Heart left ventricle (tissue), 16 donors: ENCODE data around the gene NDUFA8. TPM values are rescaled to one million over a fixed set of nuclear protein-coding genes. Genes with fewer than 3 reads are reported as not detected.

Experiments
- ATAC-seq, 4 donors: fragments of 200-7000 bp; cut with Tn5 transposase; one replicate each; pipeline ENCODE4 v1.9.1; 2020 to 2022; ENCODE audit warnings: moderate library complexity in 4 of 4, mild to moderate bottlenecking in 3 of 4, moderate number of reproducible peaks in 1 of 4
- DNase-seq, 5 donors: peaks; one replicate each; pipeline ENCODE4 v3.0.0-alpha.2; 2020
- H3K27ac ChIP-seq, 12 donors: fragments of 200-600 bp; sonication (generic) in 4 of 12; one replicate each; pipeline versions ENCODE4 v1.5.0 to v1.8.0; 2016 to 2022; ENCODE audit warnings: mild to moderate bottlenecking in 2 of 12
- H3K27me3 ChIP-seq, 9 donors: fragments of 200-600 bp; sonication (generic) in 2 of 9; one replicate each; pipeline versions ENCODE4 v1.5.1 to v1.8.0; 2016 to 2022; ENCODE audit warnings: mild to moderate bottlenecking in 3 of 9
- H3K36me3 ChIP-seq, 9 donors: fragments of 200-600 bp; sonication (generic) in 2 of 9; one replicate each; pipeline versions ENCODE4 v1.5.0 to v1.8.0; 2018 to 2022; ENCODE audit warnings: mild to moderate bottlenecking in 2 of 9
- H3K4me1 ChIP-seq, 12 donors: fragments of 200-600 bp; sonication (generic) in 4 of 12; one replicate each; pipeline versions ENCODE4 v1.5.0 to v1.8.0; 2016 to 2022; ENCODE audit warnings: mild to moderate bottlenecking in 3 of 12
- H3K4me3 ChIP-seq, 12 donors: fragments of 200-600 bp; sonication (generic) in 4 of 12; one replicate each; pipeline versions ENCODE4 v1.5.0 to v1.8.0; 2017 to 2022; ENCODE audit warnings: mild to moderate bottlenecking in 9 of 12, moderate library complexity in 4 of 12
- H3K9me3 ChIP-seq, 12 donors: fragments of 200-600 bp; sonication (generic) in 4 of 12; one replicate each; pipeline versions ENCODE4 v1.5.0 to v1.8.0; 2016 to 2022; ENCODE audit warnings: mild to moderate bottlenecking in 1 of 12
- POLR2A ChIP-seq, 2 donors: fragments of 450-650 bp; IDR thresholded peaks; one replicate each; pipeline ENCODE4 v1.6.1; 2017; ENCODE audit warnings: antibody characterized with exemption in 2 of 2, mild to moderate bottlenecking in 2 of 2, moderate library complexity in 2 of 2
- WGBS, 4 donors: extraction: QIAGEN DNeasy Blood & Tissue Kit in 2 of 4; methylation state at CpG; one replicate each; pipeline versions ENCODE4 v1.1.5 to v1.1.7; 2013 to 2018; 5-methylcytosine and 5-hydroxymethylcytosine counted together
- intact Hi-C, 10 donors: fragments of 100-400 bp; cut with DNase I; formaldehyde crosslinking; loops; one replicate each; pipeline versions ENCODE4 v1.11.1 to v1.14.2; 2022
- polyA plus RNA-seq, 2 donors: library from polyadenylated mRNA; stranded (reverse); fragments of 200-250 nt; gene quantifications; one replicate each; pipeline ENCODE4 v1.2.3, GENCODE V29; 2013
- total RNA-seq, 9 donors: library from RNA; depleted of rRNA in 2 of 9; stranded (reverse); fragments of >200 nt in 2 of 9; fragmentation: NEBNext Ultra II Directional in 3 of 9; extraction: Animal tissue kit (Norgen Biotek cat#: 25700) in 3 of 9; gene quantifications; one replicate each; pipeline versions ENCODE4 v1.1.0 to v1.2.4, GENCODE V29; 2016 to 2023
- TF ChIP-seq, protein P1 (sequence below), 12 donors: fragments of 200-600 bp; sonication (generic) in 4 of 12; IDR thresholded peaks; one replicate each; pipeline versions ENCODE4 v1.5.0 to v1.8.0; 2018 to 2022; ENCODE audit warnings: antibody characterized with exemption in 12 of 12, mild to moderate bottlenecking in 5 of 12
- donor health status: ischemic (EF 13 %, LVEDD 7.1; RV severe dilation, severe dysfunction).
- donor health status: healthy with polysubstance abuse.
- donor health status: DM: no; HTN: yes; CAD: no.
- donor health status: DM: no; HTN: no; CAD: no.
- donor health status: ischemic (EF 25% LVEDD 6.9; RV normal size, moderate dysfunction).
- donor health status: ischemic (EF 25% LVEDD 5.7; RV mildly dilated, moderate dysfunction).
- donor health status: healthy.
- donor health status: DM: yes; HTN: yes; CAD: no.
- donor health status: ischemic (EF 35%, LVEDD 5.7; RV mildly dilated, moderate dysfunction).
- donor health status: nonischemic (EF 11% LVEDD 7.7; RV severe dilation, severe dysfunction).
- donor health status: DM: yes; HTN: yes; CAD: no.
- donor health status: PGD.
- donor health status: ischemic (EF 29% LVEDD 5.4; RV normal size, mild dysfunction).
- donor health status: nonischemic (EF 23%, LVEDD 6.1; RV moderate dilation, normal function).

Gene NDUFA8
- total and polyA plus RNA-seq, 11 donors: 183 to 919 (median 261) TPM

DNA sequence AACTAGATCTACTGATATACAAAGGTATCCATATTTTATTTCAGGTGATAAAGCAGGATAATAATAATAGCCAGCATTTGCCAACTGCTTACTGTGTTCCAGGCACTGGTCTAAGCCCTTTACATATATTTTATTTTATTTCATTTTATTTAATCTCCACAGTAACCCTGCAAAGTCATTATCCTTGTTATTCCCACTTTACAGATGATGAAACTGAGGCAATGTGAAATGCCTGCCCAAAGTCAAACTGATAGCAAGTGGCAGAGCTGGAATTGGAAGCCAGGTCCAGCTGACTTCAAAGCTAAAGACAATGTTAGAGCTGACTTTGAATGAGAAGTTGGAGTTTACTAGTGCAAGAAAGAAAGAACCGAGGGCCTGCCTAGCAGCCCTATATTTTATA is 25.0 kb upstream of the NDUFA8 start:
- 76 to 93% (median 87%) methylated on average over 1 of the region's 1 CpG for WGBS, 4 donors
- H3K4me1 ChIP-seq: no peaks in the 10 kb centered on the region
- TF ChIP-seq, protein P1, sequence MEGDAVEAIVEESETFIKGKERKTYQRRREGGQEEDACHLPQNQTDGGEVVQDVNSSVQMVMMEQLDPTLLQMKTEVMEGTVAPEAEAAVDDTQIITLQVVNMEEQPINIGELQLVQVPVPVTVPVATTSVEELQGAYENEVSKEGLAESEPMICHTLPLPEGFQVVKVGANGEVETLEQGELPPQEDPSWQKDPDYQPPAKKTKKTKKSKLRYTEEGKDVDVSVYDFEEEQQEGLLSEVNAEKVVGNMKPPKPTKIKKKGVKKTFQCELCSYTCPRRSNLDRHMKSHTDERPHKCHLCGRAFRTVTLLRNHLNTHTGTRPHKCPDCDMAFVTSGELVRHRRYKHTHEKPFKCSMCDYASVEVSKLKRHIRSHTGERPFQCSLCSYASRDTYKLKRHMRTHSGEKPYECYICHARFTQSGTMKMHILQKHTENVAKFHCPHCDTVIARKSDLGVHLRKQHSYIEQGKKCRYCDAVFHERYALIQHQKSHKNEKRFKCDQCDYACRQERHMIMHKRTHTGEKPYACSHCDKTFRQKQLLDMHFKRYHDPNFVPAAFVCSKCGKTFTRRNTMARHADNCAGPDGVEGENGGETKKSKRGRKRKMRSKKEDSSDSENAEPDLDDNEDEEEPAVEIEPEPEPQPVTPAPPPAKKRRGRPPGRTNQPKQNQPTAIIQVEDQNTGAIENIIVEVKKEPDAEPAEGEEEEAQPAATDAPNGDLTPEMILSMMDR (IDR thresholded peaks at IDR 0.05): no peak
- no peak for TF ChIP-seq POLR2A (IDR thresholded peaks at IDR 0.05)
- intact Hi-C loops: no loop called here
- no peak overlapping the region for H3K27ac ChIP-seq
- ATAC-seq: no peak
- H3K36me3 ChIP-seq: no peaks in the 10 kb centered on the region
- DNase-seq: no peak
- no peaks in the 10 kb centered on the region for H3K9me3 ChIP-seq
- no peak overlapping the region for H3K4me3 ChIP-seq
- peaks cover 0 to 17% (median 0%) of the 10 kb centered on the region in 9 donors for H3K27me3 ChIP-seq

- intact Hi-C loops: no loop called here
These were observed 23.9 kb upstream of the NDUFA8 start for GRCh38 chr9:122183501-122183900.

GRCh38 chr9:122180633-122181032 is 21.1 kb upstream of the NDUFA8 start:
- intact Hi-C loops: no loop called here
- DNase-seq (no peak), ATAC-seq (peak in 1 of 4 donors; percentile 31)
- 54 to 70% (median 57%) methylated on average over 4 of the region's 4 CpGs for WGBS, 4 donors
- Histone ChIP-seq H3K27me3 (peaks cover 0 to 17% (median 0%) of the 10 kb centered on the region in 9 donors), H3K9me3 (no peaks in the 10 kb centered on the region), H3K27ac (no peak overlapping the region), H3K36me3 (no peaks in the 10 kb centered on the region), H3K4me3 (no peak overlapping the region), H3K4me1 (no peaks in the 10 kb centered on the region)
- TF ChIP-seq, protein P1 (IDR thresholded peaks at IDR 0.05): no peak
- no peak for TF ChIP-seq POLR2A (IDR thresholded peaks at IDR 0.05)

More at GRCh38 chr9:122183501-122183900, 23.9 kb upstream of the NDUFA8 start:
- no peaks in the 10 kb centered on the region for H3K9me3 ChIP-seq
- H3K27me3 ChIP-seq: peaks cover 0 to 17% (median 0%) of the 10 kb centered on the region in 9 donors
- TF ChIP-seq, protein P1 (IDR thresholded peaks at IDR 0.05): no peak
- TF ChIP-seq POLR2A (IDR thresholded peaks at IDR 0.05): no peak
- no peak for ATAC-seq
- WGBS, 4 donors: 50 to 59% (median 57%) methylated on average over 7 of the region's 7 CpGs
- H3K4me1 ChIP-seq: no peaks in the 10 kb centered on the region
- DNase-seq: no peak
- no peaks in the 10 kb centered on the region for H3K36me3 ChIP-seq
- H3K4me3 ChIP-seq: no peak overlapping the region
- no peak overlapping the region for H3K27ac ChIP-seq

- Histone ChIP-seq H3K27me3 (peaks cover 0 to 17% (median 0%) of the 10 kb centered on the region in 9 donors), H3K4me3 (no peak overlapping the region), H3K9me3 (no peaks in the 10 kb centered on the region), H3K36me3 (no peaks in the 10 kb centered on the region), H3K4me1 (no peaks in the 10 kb centered on the region), H3K27ac (no peak overlapping the region)
- DNase-seq: no peak
- 62 to 82% (median 72%) methylated on average over 2 of the region's 2 CpGs for WGBS, 4 donors
- ATAC-seq: no peak
- intact Hi-C loops: no loop called here
- TF ChIP-seq, protein P1 (IDR thresholded peaks at IDR 0.05): no peak
- no peak for TF ChIP-seq POLR2A (IDR thresholded peaks at IDR 0.05)
These were observed 20.1 kb upstream of the NDUFA8 start for GRCh38 chr9:122179690-122180074.
